Activated naive CD8-positive, alpha-beta T cell treated with anti-CD3 and anti-CD28 coated beads for 36 hours (primary cell): Measurements from ENCODE around the gene FER. TPM values are rescaled to one million over a fixed set of nuclear protein-coding genes. Genes with fewer than 3 reads are reported as not detected.
"Not testable (repeated sequence)": the region's sequence is repeated elsewhere in the genome, so short reads cannot be mapped to it uniquely, and the experiment has no call there.

ENCODE experiments used
- DNase-seq: peaks from one replicate; pipeline ENCODE4 v3.0.0; 2021
- H3K27ac Mint-ChIP-seq: one replicate; pipeline ENCODE4 v1.8.0; 2022; ENCODE audit warnings: mild to moderate bottlenecking, moderate library complexity, mixed read lengths
- H3K27me3 Mint-ChIP-seq: one replicate; pipeline ENCODE4 v1.8.0; 2022; ENCODE audit warnings: mild to moderate bottlenecking, mixed read lengths
- H3K36me3 Mint-ChIP-seq: one replicate; pipeline ENCODE4 v1.8.0; 2021; ENCODE audit warnings: mild to moderate bottlenecking, mixed read lengths
- H3K4me1 Mint-ChIP-seq: one replicate; pipeline ENCODE4 v1.8.0; 2021; ENCODE audit warnings: mixed read lengths
- H3K4me3 Mint-ChIP-seq: one replicate; pipeline ENCODE4 v1.8.0; 2022; ENCODE audit warnings: mild to moderate bottlenecking, moderate library complexity, mixed read lengths
- H3K9me3 Mint-ChIP-seq: one replicate; pipeline ENCODE4 v1.8.0; 2022; ENCODE audit warnings: mixed read lengths
- total RNA-seq, 2 experiments: library from RNA; stranded (reverse); gene quantifications; one replicate each; pipeline ENCODE4 v1.2.3, GENCODE V29; 2021

The FER gene
- total RNA-seq, 2 experiments from 2014 or later, result 9.0 to 9.1 TPM

GRCh38 chr5:108858959-108859358, 111.3 kb downstream of the FER start:
- peaks cover 3% of the 10 kb centered on the region for H3K36me3 Mint-ChIP-seq
- no peak overlapping the region for H3K4me3 Mint-ChIP-seq
- no peaks in the 10 kb centered on the region for H3K27me3 Mint-ChIP-seq
- no peak for DNase-seq
- no peaks in the 10 kb centered on the region for H3K9me3 Mint-ChIP-seq
- H3K4me1 Mint-ChIP-seq, result no peaks in the 10 kb centered on the region
- H3K27ac Mint-ChIP-seq, result no peak overlapping the region

GRCh38 chr5:108862211-108862610, 114.5 kb downstream of the FER start:
- Mint-ChIP-seq H3K27me3 (no peaks in the 10 kb centered on the region), H3K4me3 (no peak overlapping the region), H3K9me3 (peaks cover 3% of the 10 kb centered on the region), H3K36me3 (peaks cover 17% of the 10 kb centered on the region), H3K27ac (no peak overlapping the region), H3K4me1 (no peaks in the 10 kb centered on the region)
- DNase-seq, result no peak

- not testable (repeated sequence) for DNase-seq, H3K4me3 Mint-ChIP-seq, H3K4me1 Mint-ChIP-seq, H3K27ac Mint-ChIP-seq, H3K27me3 Mint-ChIP-seq, H3K9me3 Mint-ChIP-seq
- peaks cover 29% of the 10 kb centered on the region for H3K36me3 Mint-ChIP-seq
These were observed 118.4 kb downstream of the FER start for GRCh38 chr5:108866097-108866496.

GRCh38 chr5:108867656-108868055, 120.0 kb downstream of the FER start:
- H3K9me3 Mint-ChIP-seq, result peaks cover 3% of the 10 kb centered on the region
- no peaks in the 10 kb centered on the region for H3K4me1 Mint-ChIP-seq
- H3K4me3 Mint-ChIP-seq, result no peak overlapping the region
- no peak for DNase-seq
- H3K27ac Mint-ChIP-seq, result no peak overlapping the region
- H3K36me3 Mint-ChIP-seq, result peaks cover 28% of the 10 kb centered on the region
- no peaks in the 10 kb centered on the region for H3K27me3 Mint-ChIP-seq

GRCh38 chr5:108869066-108869465, 121.4 kb downstream of the FER start:
- Mint-ChIP-seq H3K9me3 (peaks cover 3% of the 10 kb centered on the region), H3K36me3 (peaks cover 26% of the 10 kb centered on the region), H3K27ac (no peak overlapping the region), H3K4me1 (no peaks in the 10 kb centered on the region), H3K4me3 (no peak overlapping the region), H3K27me3 (no peaks in the 10 kb centered on the region)
- DNase-seq, result no peak

GRCh38 chr5:108876451-108876850, 128.8 kb downstream of the FER start:
- H3K27me3 Mint-ChIP-seq, result no peaks in the 10 kb centered on the region
- no peaks in the 10 kb centered on the region for H3K4me1 Mint-ChIP-seq
- H3K36me3 Mint-ChIP-seq, result no peaks in the 10 kb centered on the region
- no peak for DNase-seq
- H3K4me3 Mint-ChIP-seq, result no peak overlapping the region
- H3K9me3 Mint-ChIP-seq, result peaks cover 2% of the 10 kb centered on the region
- H3K27ac Mint-ChIP-seq, result no peak overlapping the region

GRCh38 chr5:108878756-108879155, 131.1 kb downstream of the FER start:
- H3K27ac Mint-ChIP-seq, result no peak overlapping the region
- no peak overlapping the region for H3K4me3 Mint-ChIP-seq
- peaks cover 1% of the 10 kb centered on the region for H3K36me3 Mint-ChIP-seq
- no peak for DNase-seq
- peaks cover 2% of the 10 kb centered on the region for H3K9me3 Mint-ChIP-seq
- no peaks in the 10 kb centered on the region for H3K4me1 Mint-ChIP-seq
- no peaks in the 10 kb centered on the region for H3K27me3 Mint-ChIP-seq

- no peaks in the 10 kb centered on the region for H3K27me3 Mint-ChIP-seq
- no peak overlapping the region for H3K27ac Mint-ChIP-seq
- peaks cover 5% of the 10 kb centered on the region for H3K36me3 Mint-ChIP-seq
- H3K4me3 Mint-ChIP-seq, result no peak overlapping the region
- H3K9me3 Mint-ChIP-seq, result peaks cover 2% of the 10 kb centered on the region
- DNase-seq, result no peak
- no peaks in the 10 kb centered on the region for H3K4me1 Mint-ChIP-seq
These were observed 133.4 kb downstream of the FER start for GRCh38 chr5:108881133-108881532.

DNA sequence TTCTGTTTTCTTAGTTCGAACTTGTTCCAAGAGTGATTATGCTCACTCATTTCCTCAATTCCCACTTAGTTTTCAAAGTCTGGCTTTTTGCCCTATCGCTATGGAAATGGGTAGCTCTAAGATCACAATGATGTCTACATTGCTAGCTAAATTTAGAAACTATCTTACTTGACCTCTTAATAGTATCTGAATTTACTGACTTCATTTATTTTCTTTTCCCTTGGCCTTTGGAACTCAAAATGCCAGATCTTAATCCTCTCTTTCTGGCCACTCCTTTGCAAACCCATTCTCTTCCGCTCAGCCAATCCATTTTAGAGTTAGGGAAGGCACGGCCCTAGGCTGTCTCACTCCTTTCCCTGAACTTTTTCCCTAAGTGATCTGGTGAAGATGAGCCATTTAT, 137.0 kb downstream of the FER start:
- H3K27ac Mint-ChIP-seq, result no peak overlapping the region
- no peaks in the 10 kb centered on the region for H3K27me3 Mint-ChIP-seq
- no peak for DNase-seq
- H3K36me3 Mint-ChIP-seq, result peaks cover 5% of the 10 kb centered on the region
- H3K4me1 Mint-ChIP-seq, result no peaks in the 10 kb centered on the region
- H3K9me3 Mint-ChIP-seq, result peaks cover 2% of the 10 kb centered on the region
- H3K4me3 Mint-ChIP-seq, result no peak overlapping the region

DNA sequence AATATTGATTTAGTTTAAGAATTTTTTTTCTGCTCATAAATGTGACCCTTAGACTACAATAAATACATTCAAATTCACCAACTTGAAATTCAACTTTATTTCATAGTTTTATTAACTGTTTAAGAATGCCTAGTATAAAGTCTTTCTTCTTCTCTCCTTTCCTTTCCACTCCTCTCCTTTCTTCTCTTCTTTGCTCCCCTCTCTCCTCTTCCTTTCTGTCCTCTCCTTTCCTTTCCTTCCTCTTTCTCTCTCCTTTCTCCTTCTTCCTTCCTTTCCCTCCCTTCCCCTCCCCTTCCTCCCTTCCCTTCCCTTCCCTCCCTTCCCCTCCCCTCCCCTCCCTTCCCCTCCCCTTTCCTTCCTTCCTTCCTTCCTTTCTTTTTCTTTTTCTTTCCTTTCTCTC, 150.6 kb downstream of the FER start:
- DNase-seq, result no peak
- Mint-ChIP-seq H3K27ac (no peak overlapping the region), H3K4me1 (peaks cover 3% of the 10 kb centered on the region), H3K9me3 (no peaks in the 10 kb centered on the region), H3K27me3 (no peaks in the 10 kb centered on the region), H3K4me3 (no peak overlapping the region), H3K36me3 (peaks cover 17% of the 10 kb centered on the region)

DNA sequence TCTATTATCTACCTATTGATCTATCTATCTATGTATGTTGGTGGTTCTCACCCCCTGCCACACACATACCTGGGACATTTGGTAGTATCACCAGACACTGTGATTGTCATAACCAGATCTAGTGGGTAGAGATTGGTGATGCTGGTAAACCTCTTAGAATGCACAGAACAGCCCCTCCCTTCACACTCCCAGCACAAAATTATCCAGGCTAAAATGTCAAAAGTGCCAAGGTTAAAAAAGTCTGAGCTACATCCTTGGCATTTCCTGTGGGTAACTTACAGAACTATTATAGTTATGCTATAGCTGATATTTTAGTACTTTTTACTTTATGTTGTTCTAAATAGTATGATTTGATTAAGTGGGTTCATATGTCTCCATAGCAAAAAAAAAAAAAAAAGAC, 151.0 kb downstream of the FER start:
- Mint-ChIP-seq H3K4me1 (peaks cover 3% of the 10 kb centered on the region), H3K27me3 (no peaks in the 10 kb centered on the region), H3K4me3 (no peak overlapping the region), H3K36me3 (peaks cover 13% of the 10 kb centered on the region), H3K27ac (no peak overlapping the region), H3K9me3 (no peaks in the 10 kb centered on the region)
- DNase-seq, result no peak

DNA sequence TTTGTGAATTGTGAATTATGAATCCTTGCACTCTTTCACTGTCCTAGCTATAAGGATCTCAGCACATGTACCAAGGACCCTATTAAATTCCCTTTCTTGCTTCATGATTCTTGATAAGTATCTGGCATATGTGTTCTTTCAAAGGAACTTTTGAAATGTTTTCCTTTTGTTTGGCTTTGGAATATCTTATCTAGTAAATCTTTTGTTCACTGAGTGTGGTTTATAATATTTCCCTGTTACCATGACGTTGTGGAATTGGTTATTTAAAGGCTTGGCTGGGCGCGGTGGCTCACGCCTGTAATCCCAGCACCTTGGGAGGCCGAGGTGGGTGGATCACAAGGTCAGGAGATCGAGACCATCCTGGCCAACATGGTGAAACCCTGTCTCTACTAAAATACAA, 151.5 kb downstream of the FER start:
- H3K27me3 Mint-ChIP-seq, H3K4me1 Mint-ChIP-seq, H3K4me3 Mint-ChIP-seq: not testable (repeated sequence)

DNA sequence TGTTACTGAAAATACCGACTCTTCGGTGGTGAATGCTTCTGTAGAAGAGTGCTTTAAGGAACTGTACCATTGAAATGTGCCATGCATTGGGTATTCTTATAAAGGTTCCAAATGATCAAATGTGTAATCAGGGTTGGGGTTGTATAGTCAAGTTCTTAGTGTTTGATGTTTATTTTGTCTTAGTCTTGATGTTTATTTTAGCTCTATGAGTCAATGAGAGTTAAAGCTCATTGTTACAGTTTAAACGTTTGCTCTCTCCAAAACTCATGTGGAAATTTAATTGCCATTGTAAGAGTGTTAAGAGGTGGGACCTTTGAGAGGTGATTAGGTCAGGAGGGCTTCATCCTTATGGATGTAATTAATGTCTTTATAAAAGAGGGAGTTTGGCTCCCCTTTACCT, 153.0 kb downstream of the FER start:
- Mint-ChIP-seq H3K27ac (no peak overlapping the region), H3K36me3 (peaks cover 6% of the 10 kb centered on the region), H3K4me1 (peaks cover 3% of the 10 kb centered on the region), H3K4me3 (no peak overlapping the region), H3K9me3 (no peaks in the 10 kb centered on the region), H3K27me3 (no peaks in the 10 kb centered on the region)
- no peak for DNase-seq

More for the DNA sequence above, 151.5 kb downstream of the FER start:
- DNase-seq, H3K27ac Mint-ChIP-seq, H3K36me3 Mint-ChIP-seq, H3K9me3 Mint-ChIP-seq: not testable (repeated sequence)

DNA sequence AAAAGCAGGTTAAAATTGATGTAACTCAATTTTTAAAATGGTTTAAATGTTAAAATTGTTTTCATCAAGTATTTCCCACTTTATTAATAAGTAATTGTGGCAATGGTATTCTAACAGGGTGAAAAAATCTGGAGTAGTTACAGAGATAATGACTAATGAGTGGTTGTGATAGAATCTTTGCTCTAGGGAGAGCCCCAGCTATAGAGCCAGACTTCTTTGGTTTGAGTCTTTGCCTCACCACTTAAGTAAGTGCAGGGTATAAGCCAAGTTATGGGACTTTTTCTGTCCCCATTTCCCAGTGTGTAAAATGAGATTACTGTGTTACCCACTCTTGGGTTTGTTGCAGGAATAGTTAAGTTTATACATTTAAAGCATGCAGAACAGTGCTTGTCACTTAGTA, 158.1 kb downstream of the FER start:
- no peaks in the 10 kb centered on the region for H3K4me1 Mint-ChIP-seq
- no peak overlapping the region for H3K27ac Mint-ChIP-seq
- H3K4me3 Mint-ChIP-seq, result no peak overlapping the region
- no peak for DNase-seq
- peaks cover 3% of the 10 kb centered on the region for H3K9me3 Mint-ChIP-seq
- H3K36me3 Mint-ChIP-seq, result peaks cover 4% of the 10 kb centered on the region
- no peaks in the 10 kb centered on the region for H3K27me3 Mint-ChIP-seq

DNA sequence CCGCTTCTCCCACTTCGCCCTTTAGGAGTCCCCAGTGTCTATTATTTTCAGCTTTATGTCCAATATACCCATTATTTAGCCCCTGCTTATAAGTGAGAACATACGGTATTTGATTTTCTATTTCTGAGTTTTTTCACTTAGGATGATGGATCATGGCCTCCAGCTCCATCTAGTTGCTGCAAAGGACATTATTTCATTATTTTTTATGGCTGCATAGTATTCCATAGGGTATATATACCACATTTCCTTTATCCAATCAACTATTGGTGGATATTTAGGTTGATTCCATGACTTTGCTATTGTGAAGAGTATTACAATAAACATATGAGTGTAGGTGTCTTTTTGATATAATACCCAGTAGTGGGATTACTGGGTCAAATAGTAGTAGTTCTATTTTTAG, 162.9 kb downstream of the FER start:
- no peaks in the 10 kb centered on the region for H3K27me3 Mint-ChIP-seq
- no peaks in the 10 kb centered on the region for H3K4me1 Mint-ChIP-seq
- peaks cover 8% of the 10 kb centered on the region for H3K9me3 Mint-ChIP-seq
- no peak overlapping the region for H3K4me3 Mint-ChIP-seq
- no peak for DNase-seq
- no peak overlapping the region for H3K27ac Mint-ChIP-seq
- peaks cover 11% of the 10 kb centered on the region for H3K36me3 Mint-ChIP-seq

GRCh38 chr5:108911055-108911454, 163.4 kb downstream of the FER start:
- Mint-ChIP-seq H3K27me3 (no peaks in the 10 kb centered on the region), H3K27ac (no peak overlapping the region), H3K4me1 (no peaks in the 10 kb centered on the region), H3K9me3 (peaks cover 8% of the 10 kb centered on the region), H3K36me3 (peaks cover 11% of the 10 kb centered on the region), H3K4me3 (no peak overlapping the region)
- no peak for DNase-seq

- Mint-ChIP-seq H3K4me1 (no peaks in the 10 kb centered on the region), H3K9me3 (no peaks in the 10 kb centered on the region), H3K27me3 (no peaks in the 10 kb centered on the region), H3K27ac (no peak overlapping the region), H3K4me3 (no peak overlapping the region), H3K36me3 (no peaks in the 10 kb centered on the region)
- DNase-seq, result no peak
These were observed 169.9 kb downstream of the FER start for GRCh38 chr5:108917596-108917995.
